GM12878 (cell line): ENCODE data around the gene IL20RA. TPM values are rescaled to one million over a fixed set of nuclear protein-coding genes. Genes with fewer than 3 reads are reported as not detected.

Experiments used
- ATAC-seq: fragments of 200-7000 bp; cut with Tn5 transposase; 3 replicates; pipeline ENCODE4 v1.9.1; 2020; ENCODE audit warnings: mild to moderate bottlenecking, moderate library complexity
- BruUV-seq: library from RNA; stranded (reverse); fragments of 400-500 nt; replicated peaks from 2 replicates; lab custom pipeline; 2021; lab: Mats Ljungman, UMichigan
- CTCF ChIA-PET: fragments of 300-600 bp; sonication (Branson Sonifier 250); formaldehyde crosslinking; extraction: SDS; loops from one replicate; lab custom pipeline; 2021; ENCODE audit warnings: inconsistent platforms; lab: Yijun Ruan, JAX
- POLR2A ChIA-PET: fragments of 350-600 bp; formaldehyde crosslinking; extraction: SDS; loops from one replicate; lab custom pipeline; 2021; ENCODE audit warnings: inconsistent platforms; lab: Charles Lee
- RAD21 ChIA-PET: fragments of 300-600 bp; sonication (Branson Sonifier 250); formaldehyde crosslinking; loops from one replicate; lab custom pipeline; 2023; ENCODE audit warnings: antibody characterized with exemption; ENCODE audit not compliant: unreplicated experiment; lab: Charles Lee
- SMC1A ChIA-PET: fragments of 300-600 bp; sonication (Branson Sonifier 250); formaldehyde crosslinking; loops from one replicate; lab custom pipeline; 2023; ENCODE audit not compliant: unreplicated experiment, uncharacterized antibody; lab: Charles Lee
- DNase-seq: peaks from one replicate; pipeline ENCODE4 v3.0.0-alpha.2; 2011; ENCODE audit warnings: low read depth, low spot score
- FAIRE-seq: peaks from 3 replicates; lab custom pipeline; 2011; peaks lifted over from hg19 to GRCh38; lab: Jason Lieb, UNC
- H2AFZ ChIP-seq: 2 replicates; pipeline ENCODE4 v1.6.0; 2011; ENCODE audit warnings: low read depth, low read length, control low read depth; ENCODE audit not compliant: control insufficient read depth
- H3K27ac ChIP-seq: 2 replicates; pipeline ENCODE4 v1.5.1; 2011; ENCODE audit warnings: control low read depth; ENCODE audit not compliant: control insufficient read depth, insufficient read depth
- H3K27me3 ChIP-seq, 2 experiments: replicated peaks in 1 of 2; 2 replicates each; pipeline versions ENCODE4 v1.6.0 to v1.6.1; 2011; ENCODE audit warnings: low read length in 1 of 2; ENCODE audit not compliant: control insufficient read depth in 2 of 2, insufficient read depth in 2 of 2
- H3K36me3 ChIP-seq, 2 experiments: 2 replicates each; pipeline ENCODE4 v1.5.1; 2011; ENCODE audit warnings: low read length in 1 of 2; ENCODE audit not compliant: control insufficient read depth in 2 of 2, insufficient read depth in 2 of 2
- H3K4me1 ChIP-seq: 2 replicates; pipeline ENCODE4 v1.6.1; 2011; ENCODE audit warnings: mild to moderate bottlenecking, low read length, moderate library complexity, mixed read lengths; ENCODE audit not compliant: control insufficient read depth, insufficient read depth
- H3K4me2 ChIP-seq: 2 replicates; pipeline ENCODE4 v1.6.0; 2011; ENCODE audit warnings: control low read depth; ENCODE audit not compliant: control insufficient read depth, insufficient read depth
- H3K4me3 ChIP-seq: fragments of 200-600 bp; sonication (generic); 2 replicates; pipeline ENCODE4 v1.5.1; 2016
- H3K79me2 ChIP-seq: 2 replicates; pipeline ENCODE4 v1.6.0; 2011; ENCODE audit warnings: low read length; ENCODE audit not compliant: control insufficient read depth, insufficient read depth
- H3K9ac ChIP-seq: 2 replicates; pipeline ENCODE4 v1.8.0; 2011; ENCODE audit warnings: low read length, control low read depth, mixed read lengths; ENCODE audit not compliant: control insufficient read depth, insufficient read depth
- H3K9me3 ChIP-seq: replicated peaks from 3 replicates; pipeline ENCODE4 v1.5.1; 2011; ENCODE audit warnings: mild to moderate bottlenecking, low read length; ENCODE audit not compliant: control insufficient read depth, insufficient read depth
- H4K20me1 ChIP-seq: 2 replicates; pipeline ENCODE4 v1.6.0; 2011; ENCODE audit not compliant: control insufficient read depth, insufficient read depth
- FOS ChIP-seq: IDR thresholded peaks from 3 replicates; pipeline ENCODE4 v1.6.1; 2011; ENCODE audit warnings: borderline replicate concordance; ENCODE audit not compliant: insufficient read length; ENCODE audit errors: extremely low read depth
- IKZF1 ChIP-seq: fragments of 450-650 bp; conservative IDR thresholded peaks from 2 replicates; pipeline ENCODE4 v1.6.1; 2017; ENCODE audit warnings: antibody characterized with exemption, mild to moderate bottlenecking
- WGBS: methylation state at CpG from one replicate; pipeline ENCODE4 v1.1.6; 2016; ENCODE audit warnings: low lambda C conversion rate; ENCODE audit not compliant: insufficient replicate concordance, insufficient coverage; ENCODE audit errors: missing lambda C conversion rate; 5-methylcytosine and 5-hydroxymethylcytosine counted together
- in situ Hi-C: fragments of 300-500 bp; cut with MboI; formaldehyde crosslinking; loops from 9 replicates; pipeline ENCODE4 v1.14.3; 2018; ENCODE audit warnings: mixed read lengths
- intact Hi-C: fragments of 100-400 bp; cut with micrococcal nuclease; formaldehyde crosslinking; loops from one replicate; pipeline ENCODE4 v1.14.2; 2022; ENCODE audit not compliant: unreplicated experiment
- polyA plus RNA-seq, 11 experiments: library from polyadenylated mRNA; depleted of rRNA in 4 of 11; unstranded in 6 of 11; stranded (reverse) in 5 of 11; fragments of >200 nt; fragmentation: Nextera tagmentation in 4 of 11; fragmentation: Illumina TruSeq in 1 of 11; extraction: Ambion mirVana in 4 of 11; extraction: Trizol in 1 of 11; gene quantifications; 1 replicate in 1 of 11; 2 replicates in 10 of 11; pipeline versions ENCODE4 v1.2.1 to v1.2.3, GENCODE V29; 2011 to 2016; ENCODE audit warnings: inconsistent platforms in 2 of 11, missing spikeins in 2 of 11, low read depth in 1 of 11
- total RNA-seq, 4 experiments: library from RNA; depleted of rRNA in 3 of 4; stranded (reverse); fragments of >200 nt in 3 of 4; fragmentation: Illumina TruSeq in 1 of 4; extraction: Trizol in 1 of 4; gene quantifications; 2 replicates each; pipeline versions ENCODE4 v1.2.1 to v1.2.3, GENCODE V29; 2013 to 2021
- TF ChIP-seq, protein P1 (sequence below): fragments of 450-650 bp; IDR thresholded peaks from 2 replicates; pipeline ENCODE4 v1.6.1; 2018; ENCODE audit warnings: borderline replicate concordance, mild to moderate bottlenecking; ENCODE audit not compliant: partially characterized antibody
- TF ChIP-seq, protein P2 (sequence below): fragments of 450-650 bp; IDR thresholded peaks from 2 replicates; pipeline ENCODE4 v1.6.1; 2016; ENCODE audit warnings: mild to moderate bottlenecking
- TF ChIP-seq, protein P3 (sequence below): IDR thresholded peaks from 2 replicates; pipeline ENCODE4 v1.6.1; 2012; ENCODE audit warnings: low read depth, low read length, improper control_type of control experiment

IL20RA gene
- total and polyA plus RNA-seq, 10 of the 15 experiments (the other 5 are each of a cell fraction or from before 2014, with no cell fraction given) = 0.02 to 0.16 (median 0.09) TPM; not detected in 3

DNA sequence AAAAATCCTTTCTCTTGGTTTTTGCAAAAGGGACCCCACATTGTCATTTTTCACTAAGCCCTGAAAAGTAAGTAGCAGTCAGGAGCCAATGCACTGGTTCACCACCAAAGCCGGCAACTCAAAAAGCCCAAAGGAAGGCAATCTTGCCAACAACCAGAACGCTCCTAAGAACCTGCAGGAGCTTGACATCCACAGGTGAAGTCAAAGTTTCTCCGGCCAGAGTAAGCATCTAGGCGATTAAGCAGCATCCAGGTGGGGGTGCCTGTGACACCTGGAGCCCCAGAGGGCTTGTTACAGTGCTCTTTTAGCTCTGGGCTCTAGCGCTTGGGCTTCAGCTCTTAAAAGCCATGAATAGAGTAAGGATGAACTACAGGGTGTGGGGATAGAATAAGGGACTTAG lies 86.6 kb downstream of the IL20RA start:
- Histone ChIP-seq H3K27me3 (no peaks in the 10 kb centered on the region; a peak in 2 of 4 replicates), H2AFZ (no peak overlapping the region), H3K36me3 (no peaks in the 10 kb centered on the region), H3K9me3 (no peaks in the 10 kb centered on the region), H4K20me1 (no peaks in the 10 kb centered on the region), H3K9ac (no peak overlapping the region), H3K4me3 (no peak overlapping the region), H3K27ac (no peak overlapping the region), H3K79me2 (no peaks in the 10 kb centered on the region), H3K4me2 (no peak overlapping the region), H3K4me1 (peaks cover 4% of the 10 kb centered on the region; the same call in 1 of the 2 replicates)
- SMC1A ChIA-PET = no interaction called here
- POLR2A ChIA-PET = no interaction called here
- CTCF ChIA-PET = interaction anchor here (1.6 kb wide), 1 partner anchor 113 kb away, joined by 4 read pairs; no protein-coding TSS in a partner anchor
- RAD21 ChIA-PET = no interaction called here
- DNase-seq (no peak), FAIRE-seq (no peak), ATAC-seq (no peak)
- no peak for TF ChIP-seq FOS
- TF ChIP-seq IKZF1 = no peak
- TF ChIP-seq, protein P1, sequence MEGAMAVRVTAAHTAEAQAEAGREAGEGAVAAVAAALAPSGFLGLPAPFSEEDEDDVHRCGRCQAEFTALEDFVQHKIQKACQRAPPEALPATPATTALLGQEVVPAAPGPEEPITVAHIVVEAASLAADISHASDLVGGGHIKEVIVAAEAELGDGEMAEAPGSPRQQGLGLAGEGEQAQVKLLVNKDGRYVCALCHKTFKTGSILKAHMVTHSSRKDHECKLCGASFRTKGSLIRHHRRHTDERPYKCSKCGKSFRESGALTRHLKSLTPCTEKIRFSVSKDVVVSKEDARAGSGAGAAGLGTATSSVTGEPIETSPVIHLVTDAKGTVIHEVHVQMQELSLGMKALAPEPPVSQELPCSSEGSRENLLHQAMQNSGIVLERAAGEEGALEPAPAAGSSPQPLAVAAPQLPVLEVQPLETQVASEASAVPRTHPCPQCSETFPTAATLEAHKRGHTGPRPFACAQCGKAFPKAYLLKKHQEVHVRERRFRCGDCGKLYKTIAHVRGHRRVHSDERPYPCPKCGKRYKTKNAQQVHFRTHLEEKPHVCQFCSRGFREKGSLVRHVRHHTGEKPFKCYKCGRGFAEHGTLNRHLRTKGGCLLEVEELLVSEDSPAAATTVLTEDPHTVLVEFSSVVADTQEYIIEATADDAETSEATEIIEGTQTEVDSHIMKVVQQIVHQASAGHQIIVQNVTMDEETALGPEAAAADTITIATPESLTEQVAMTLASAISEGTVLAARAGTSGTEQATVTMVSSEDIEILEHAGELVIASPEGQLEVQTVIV = no peak
- TF ChIP-seq, protein P2, sequence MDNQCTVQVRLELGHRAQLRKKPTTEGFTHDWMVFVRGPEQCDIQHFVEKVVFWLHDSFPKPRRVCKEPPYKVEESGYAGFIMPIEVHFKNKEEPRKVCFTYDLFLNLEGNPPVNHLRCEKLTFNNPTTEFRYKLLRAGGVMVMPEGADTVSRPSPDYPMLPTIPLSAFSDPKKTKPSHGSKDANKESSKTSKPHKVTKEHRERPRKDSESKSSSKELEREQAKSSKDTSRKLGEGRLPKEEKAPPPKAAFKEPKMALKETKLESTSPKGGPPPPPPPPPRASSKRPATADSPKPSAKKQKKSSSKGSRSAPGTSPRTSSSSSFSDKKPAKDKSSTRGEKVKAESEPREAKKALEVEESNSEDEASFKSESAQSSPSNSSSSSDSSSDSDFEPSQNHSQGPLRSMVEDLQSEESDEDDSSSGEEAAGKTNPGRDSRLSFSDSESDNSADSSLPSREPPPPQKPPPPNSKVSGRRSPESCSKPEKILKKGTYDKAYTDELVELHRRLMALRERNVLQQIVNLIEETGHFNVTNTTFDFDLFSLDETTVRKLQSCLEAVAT = no peak
- TF ChIP-seq, protein P3, sequence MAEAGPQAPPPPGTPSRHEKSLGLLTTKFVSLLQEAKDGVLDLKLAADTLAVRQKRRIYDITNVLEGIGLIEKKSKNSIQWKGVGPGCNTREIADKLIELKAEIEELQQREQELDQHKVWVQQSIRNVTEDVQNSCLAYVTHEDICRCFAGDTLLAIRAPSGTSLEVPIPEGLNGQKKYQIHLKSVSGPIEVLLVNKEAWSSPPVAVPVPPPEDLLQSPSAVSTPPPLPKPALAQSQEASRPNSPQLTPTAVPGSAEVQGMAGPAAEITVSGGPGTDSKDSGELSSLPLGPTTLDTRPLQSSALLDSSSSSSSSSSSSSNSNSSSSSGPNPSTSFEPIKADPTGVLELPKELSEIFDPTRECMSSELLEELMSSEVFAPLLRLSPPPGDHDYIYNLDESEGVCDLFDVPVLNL = no peak
- WGBS = 53% methylated on average over 5 of the region's 5 CpGs
- in situ Hi-C loops = no loop called here
- intact Hi-C loops = no loop called here
- no TSS peak for BruUV-seq
